Measurements from ENCODE around the gene EMID1.

- TF ChIP-seq EZH2 (IDR thresholded peaks at IDR 0.05; ENCODE audit: borderline replicate concordance, low read depth, low read length, severe bottlenecking) = no peak
- no peak for TF ChIP-seq CTCF (IDR thresholded peaks at IDR 0.05; ENCODE audit: borderline replicate concordance, extremely low read depth, low read length, poor library complexity, severe bottlenecking)
These were observed 83.1 kb downstream of the EMID1 start for GRCh38 chr22:29288837-29289236.

All from DND-41 (cell line).